SJSA1 (cell line): ENCODE data around the gene CFAP298. TPM values are rescaled to one million over a fixed set of nuclear protein-coding genes. Genes with fewer than 3 reads are reported as not detected.
"Not testable (repeated sequence)": the region's sequence is repeated elsewhere in the genome, so short reads cannot be mapped to it uniquely, and the experiment has no call there.

Experiments
- DNase-seq, 2 experiments: peaks; one replicate each; pipeline ENCODE4 v3.0.0-alpha.2; 2015 to 2020; ENCODE audit warnings: low spot score in 2 of 2, low read depth in 1 of 2
- H3K27ac ChIP-seq: fragments of 250-450 bp; sonication (Bioruptor Pico); 2 replicates; pipeline ENCODE4 v1.5.1; 2020; ENCODE audit warnings: mild to moderate bottlenecking, moderate library complexity
- H3K27me3 ChIP-seq: fragments of 250-450 bp; sonication (Bioruptor Pico); replicated peaks from 2 replicates; pipeline ENCODE4 v1.5.1; 2020; ENCODE audit warnings: mild to moderate bottlenecking, moderate library complexity
- H3K36me3 ChIP-seq: fragments of 250-450 bp; sonication (Bioruptor Pico); 2 replicates; pipeline ENCODE4 v1.5.1; 2020; ENCODE audit warnings: mild to moderate bottlenecking
- H3K4me1 ChIP-seq: fragments of 250-450 bp; sonication (Bioruptor Pico); replicated peaks from 2 replicates; pipeline ENCODE4 v1.6.1; 2021; ENCODE audit warnings: mild to moderate bottlenecking
- H3K4me3 ChIP-seq: fragments of 250-450 bp; sonication (Bioruptor Pico); 2 replicates; pipeline ENCODE4 v1.5.1; 2020; ENCODE audit warnings: mild to moderate bottlenecking
- H3K9me3 ChIP-seq: fragments of 250-450 bp; sonication (Bioruptor Pico); replicated peaks from 2 replicates; pipeline ENCODE4 v1.5.1; 2020; ENCODE audit warnings: mild to moderate bottlenecking
- total RNA-seq: library from RNA; depleted of rRNA; stranded (reverse); fragments of >200 nt; shearing (Covaris generic); gene quantifications from 2 replicates; pipeline ENCODE4 v1.2.3, GENCODE V29; 2014

CFAP298 gene
- total RNA-seq, 1 experiment from 2014 or later, result 30.3 TPM

DNA sequence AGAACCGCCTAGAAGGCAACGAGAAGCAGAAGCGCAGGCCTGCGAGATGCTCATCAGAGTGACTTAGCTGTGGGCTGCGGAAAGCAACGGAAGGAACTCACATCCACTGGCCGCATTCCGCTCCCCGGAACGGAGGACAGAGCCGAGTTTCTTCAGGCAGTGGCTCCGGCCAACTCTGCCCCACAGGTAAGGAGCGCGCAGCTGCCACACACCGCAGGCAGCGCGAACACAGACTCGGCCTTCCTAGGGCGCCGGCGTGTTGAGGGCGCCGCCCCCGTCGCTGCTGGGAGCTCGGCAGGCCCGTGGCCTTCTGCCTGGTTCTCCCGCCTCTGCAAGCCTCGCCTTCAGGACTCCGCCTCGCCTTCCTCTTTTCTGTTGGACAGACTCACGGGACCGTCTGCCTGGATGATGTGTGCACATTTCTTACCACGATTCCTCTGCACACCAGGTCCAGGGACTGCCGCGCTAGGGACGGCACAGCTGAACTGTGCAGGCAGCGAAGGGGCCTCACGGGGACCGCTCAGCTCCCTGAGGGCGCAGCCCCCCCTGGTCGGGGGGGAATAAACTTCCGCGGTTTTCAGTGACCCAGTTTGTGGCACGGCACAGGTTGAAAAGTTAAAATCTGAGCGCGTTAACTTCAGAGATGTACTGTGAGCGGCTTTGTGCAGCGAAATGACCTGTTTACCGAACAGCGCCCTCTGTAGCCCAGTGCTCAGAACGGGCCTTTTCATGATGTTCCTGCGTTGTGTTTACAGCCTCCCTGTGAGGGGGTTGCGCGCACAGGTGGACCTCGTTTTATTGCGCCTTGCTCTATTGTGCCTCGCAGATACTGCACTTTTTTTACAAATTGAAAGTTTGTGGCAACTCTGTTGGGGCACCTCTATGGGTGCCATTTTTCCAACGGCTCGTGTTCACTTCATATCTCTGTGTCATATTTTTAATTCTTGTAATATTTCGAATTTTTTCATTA is 42.6 kb downstream of the CFAP298 start:
- peaks cover 8% of the 10 kb centered on the region for H3K4me1 ChIP-seq
- peak overlapping the region; percentile 24; the same call in 1 of the 2 replicates for H3K27ac ChIP-seq
- H3K27me3 ChIP-seq, result no peaks in the 10 kb centered on the region
- no peaks in the 10 kb centered on the region for H3K36me3 ChIP-seq
- DNase-seq, result peak; percentile 77 to 78
- peak overlapping the region; percentile 45 for H3K4me3 ChIP-seq
- no peaks in the 10 kb centered on the region for H3K9me3 ChIP-seq

GRCh38 chr21:32567626-32568025 is 44.6 kb downstream of the CFAP298 start:
- H3K9me3 ChIP-seq, result no peaks in the 10 kb centered on the region
- no peak overlapping the region for H3K27ac ChIP-seq
- H3K4me3 ChIP-seq, result no peak overlapping the region
- H3K36me3 ChIP-seq, result no peaks in the 10 kb centered on the region
- peaks cover 8% of the 10 kb centered on the region for H3K4me1 ChIP-seq
- no peak for DNase-seq
- H3K27me3 ChIP-seq, result no peaks in the 10 kb centered on the region

- no peak for DNase-seq
- peaks cover 8% of the 10 kb centered on the region for H3K4me1 ChIP-seq
- no peaks in the 10 kb centered on the region for H3K9me3 ChIP-seq
- H3K4me3 ChIP-seq, result no peak overlapping the region
- H3K36me3 ChIP-seq, result no peaks in the 10 kb centered on the region
- H3K27ac ChIP-seq, result no peak overlapping the region
- H3K27me3 ChIP-seq, result no peaks in the 10 kb centered on the region
Observed at GRCh38 chr21:32566741-32567389, 45.3 kb downstream of the CFAP298 start.

GRCh38 chr21:32565856-32566465 is 46.2 kb downstream of the CFAP298 start:
- Histone ChIP-seq H3K9me3 (no peaks in the 10 kb centered on the region), H3K27ac (no peak overlapping the region), H3K4me3 (no peak overlapping the region), H3K36me3 (no peaks in the 10 kb centered on the region), H3K27me3 (no peaks in the 10 kb centered on the region), H3K4me1 (peaks cover 8% of the 10 kb centered on the region)
- DNase-seq, result no peak

DNA sequence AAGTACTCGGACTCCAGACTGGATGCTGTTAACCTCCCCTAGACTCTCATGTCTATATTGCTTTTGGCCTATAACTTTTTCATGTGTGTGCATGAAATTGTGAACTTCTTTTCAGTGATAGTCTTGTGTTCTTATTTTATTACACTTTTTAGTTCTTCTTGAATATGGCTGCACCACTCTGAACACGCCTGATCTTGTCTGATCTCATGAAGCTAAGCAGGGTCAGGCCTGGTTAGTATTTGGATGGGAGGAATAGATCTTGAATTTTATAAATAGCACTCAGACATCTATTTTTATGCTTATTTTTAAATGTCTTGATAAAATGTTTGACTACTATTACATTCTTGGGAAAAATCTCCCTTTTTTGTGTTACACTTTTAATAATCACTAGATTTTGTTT is 49.3 kb downstream of the CFAP298 start:
- no peak overlapping the region for H3K4me3 ChIP-seq
- H3K27ac ChIP-seq, result no peak overlapping the region
- no peaks in the 10 kb centered on the region for H3K36me3 ChIP-seq
- no peaks in the 10 kb centered on the region for H3K4me1 ChIP-seq
- no peaks in the 10 kb centered on the region for H3K9me3 ChIP-seq
- no peak for DNase-seq
- H3K27me3 ChIP-seq, result no peaks in the 10 kb centered on the region

DNA sequence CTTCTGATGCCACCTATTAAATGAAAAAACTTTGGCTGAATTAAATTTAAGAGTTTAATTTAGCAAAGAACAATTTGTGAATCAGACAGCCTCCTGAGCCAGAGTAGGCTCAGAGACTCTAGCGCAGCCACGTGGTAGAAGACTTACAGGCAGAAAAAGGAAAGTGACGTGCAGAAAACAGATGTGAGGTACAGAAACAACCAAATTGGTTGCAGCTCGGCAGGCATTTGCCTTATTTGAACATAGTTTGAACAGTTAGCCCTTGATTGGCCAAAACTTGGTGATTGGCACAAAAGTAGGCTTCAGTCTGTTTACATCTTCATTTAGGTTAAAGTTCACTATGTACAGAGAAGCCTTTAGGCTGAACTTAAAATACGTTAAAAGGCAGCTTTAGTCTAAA is 49.8 kb downstream of the CFAP298 start:
- Histone ChIP-seq H3K27ac (no peak overlapping the region), H3K36me3 (no peaks in the 10 kb centered on the region), H3K4me3 (no peak overlapping the region), H3K4me1 (no peaks in the 10 kb centered on the region), H3K9me3 (no peaks in the 10 kb centered on the region), H3K27me3 (no peaks in the 10 kb centered on the region)
- peak in 1 of 2 experiments; percentile 31 for DNase-seq

DNA sequence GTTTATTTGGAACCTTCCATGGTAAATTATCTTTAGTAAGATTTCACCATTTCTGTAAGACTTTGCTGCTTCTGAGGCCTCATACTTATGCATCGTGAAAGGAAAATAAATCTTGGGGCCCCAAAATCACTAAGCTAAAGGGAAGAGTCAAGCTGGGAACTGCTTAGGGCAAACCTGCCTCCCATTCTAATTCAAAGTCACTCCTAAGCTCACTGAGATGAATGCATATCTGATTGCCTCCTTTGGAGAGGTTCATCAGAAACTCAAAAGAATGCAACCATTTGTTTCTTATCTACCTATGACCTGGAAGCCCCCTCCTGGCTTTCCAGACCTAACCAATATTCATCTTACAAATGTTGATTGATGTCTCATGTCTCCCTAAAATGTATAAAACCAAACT is 50.7 kb downstream of the CFAP298 start:
- H3K9me3 ChIP-seq, DNase-seq, H3K4me1 ChIP-seq, H3K36me3 ChIP-seq, H3K27me3 ChIP-seq, H3K4me3 ChIP-seq, H3K27ac ChIP-seq: not testable (repeated sequence)

- Histone ChIP-seq H3K9me3 (no peaks in the 10 kb centered on the region), H3K36me3 (no peaks in the 10 kb centered on the region), H3K27ac (no peak overlapping the region), H3K27me3 (no peaks in the 10 kb centered on the region), H3K4me3 (no peak overlapping the region), H3K4me1 (no peaks in the 10 kb centered on the region)
- no peak for DNase-seq
Observed at GRCh38 chr21:32560896-32561295, 51.3 kb downstream of the CFAP298 start.

- H3K36me3 ChIP-seq, result no peaks in the 10 kb centered on the region
- H3K9me3 ChIP-seq, result no peaks in the 10 kb centered on the region
- no peaks in the 10 kb centered on the region for H3K4me1 ChIP-seq
- H3K27me3 ChIP-seq, result no peaks in the 10 kb centered on the region
- H3K4me3 ChIP-seq, result no peak overlapping the region
- no peak for DNase-seq
- H3K27ac ChIP-seq, result no peak overlapping the region
Observed at GRCh38 chr21:32559006-32559610, 53.1 kb downstream of the CFAP298 start.

DNA sequence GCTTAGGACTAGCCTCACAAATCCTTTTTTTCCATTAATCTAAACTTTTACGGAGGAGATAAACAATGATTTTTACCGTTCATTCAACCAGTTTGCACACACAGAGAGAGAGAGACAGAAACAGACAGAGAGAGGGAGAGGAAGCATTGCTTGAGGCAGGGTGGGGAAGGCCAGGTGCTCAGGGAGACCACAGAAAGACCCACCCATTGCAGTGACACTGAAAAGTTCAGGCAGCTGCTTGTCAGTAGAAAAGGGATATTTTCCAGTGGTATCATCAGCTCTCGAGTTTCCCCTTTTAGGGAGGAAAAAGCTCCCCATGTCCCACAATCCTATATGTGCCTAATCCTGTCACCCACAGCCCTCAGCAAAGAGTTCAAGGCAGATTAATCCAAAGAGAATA is 54.1 kb downstream of the CFAP298 start:
- Histone ChIP-seq H3K4me3 (no peak overlapping the region), H3K36me3 (no peaks in the 10 kb centered on the region), H3K9me3 (no peaks in the 10 kb centered on the region), H3K27me3 (no peaks in the 10 kb centered on the region), H3K4me1 (no peaks in the 10 kb centered on the region), H3K27ac (no peak overlapping the region)
- no peak for DNase-seq

GRCh38 chr21:32554832-32555638 is 57.1 kb downstream of the CFAP298 start:
- Histone ChIP-seq H3K4me3 (no peak overlapping the region), H3K9me3 (no peaks in the 10 kb centered on the region), H3K4me1 (no peaks in the 10 kb centered on the region), H3K36me3 (no peaks in the 10 kb centered on the region), H3K27me3 (no peaks in the 10 kb centered on the region), H3K27ac (no peak overlapping the region)
- no peak for DNase-seq

DNA sequence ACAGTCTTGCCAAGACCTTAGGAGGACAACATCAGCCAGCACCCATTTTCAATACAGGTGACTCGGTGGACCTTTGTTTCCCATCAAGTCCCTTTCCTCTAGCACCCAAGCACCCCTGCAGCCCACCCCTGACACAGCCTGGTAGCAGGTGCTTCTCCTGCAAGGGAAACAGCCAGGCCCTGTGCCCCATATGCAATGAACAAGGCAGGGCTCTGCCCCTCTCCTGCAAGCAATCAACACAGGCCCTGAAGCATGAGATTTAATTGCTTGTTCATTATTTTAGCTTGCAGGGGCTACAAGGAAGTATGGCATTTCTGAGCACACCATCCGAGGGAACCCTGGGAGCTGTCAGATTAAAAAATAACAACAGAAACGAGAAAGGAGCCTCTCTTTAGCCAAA is 62.3 kb downstream of the CFAP298 start:
- no peaks in the 10 kb centered on the region for H3K4me1 ChIP-seq
- H3K27me3 ChIP-seq, result no peaks in the 10 kb centered on the region
- H3K4me3 ChIP-seq, result no peak overlapping the region

GRCh38 chr21:32549440-32549839 is 62.7 kb downstream of the CFAP298 start:
- Histone ChIP-seq H3K9me3 (no peaks in the 10 kb centered on the region), H3K4me1 (no peaks in the 10 kb centered on the region), H3K27ac (no peak overlapping the region), H3K36me3 (no peaks in the 10 kb centered on the region), H3K4me3 (no peak overlapping the region), H3K27me3 (no peaks in the 10 kb centered on the region)
- DNase-seq, result no peak

More for the DNA sequence above, 62.3 kb downstream of the CFAP298 start:
- Histone ChIP-seq H3K36me3 (no peaks in the 10 kb centered on the region), H3K27ac (no peak overlapping the region), H3K9me3 (no peaks in the 10 kb centered on the region)
- no peak for DNase-seq
